HG02588 (cell line): ENCODE results near the gene PTGES3L.
A peak's percentile ranks its signal among the peaks of the same experiment; 100 is the strongest.
"Not testable (repeated sequence)": the region's sequence is repeated elsewhere in the genome, so short reads cannot be mapped to it uniquely, and the experiment has no call there.

Experiments
- ATAC-seq: cut with Tn5 transposase; IDR thresholded peaks from one replicate; pipeline ENCODE4 v1.9.1; 2021; ENCODE audit warnings: mild to moderate bottlenecking, moderate library complexity; ENCODE audit not compliant: unreplicated experiment

The PTGES3L gene

DNA sequence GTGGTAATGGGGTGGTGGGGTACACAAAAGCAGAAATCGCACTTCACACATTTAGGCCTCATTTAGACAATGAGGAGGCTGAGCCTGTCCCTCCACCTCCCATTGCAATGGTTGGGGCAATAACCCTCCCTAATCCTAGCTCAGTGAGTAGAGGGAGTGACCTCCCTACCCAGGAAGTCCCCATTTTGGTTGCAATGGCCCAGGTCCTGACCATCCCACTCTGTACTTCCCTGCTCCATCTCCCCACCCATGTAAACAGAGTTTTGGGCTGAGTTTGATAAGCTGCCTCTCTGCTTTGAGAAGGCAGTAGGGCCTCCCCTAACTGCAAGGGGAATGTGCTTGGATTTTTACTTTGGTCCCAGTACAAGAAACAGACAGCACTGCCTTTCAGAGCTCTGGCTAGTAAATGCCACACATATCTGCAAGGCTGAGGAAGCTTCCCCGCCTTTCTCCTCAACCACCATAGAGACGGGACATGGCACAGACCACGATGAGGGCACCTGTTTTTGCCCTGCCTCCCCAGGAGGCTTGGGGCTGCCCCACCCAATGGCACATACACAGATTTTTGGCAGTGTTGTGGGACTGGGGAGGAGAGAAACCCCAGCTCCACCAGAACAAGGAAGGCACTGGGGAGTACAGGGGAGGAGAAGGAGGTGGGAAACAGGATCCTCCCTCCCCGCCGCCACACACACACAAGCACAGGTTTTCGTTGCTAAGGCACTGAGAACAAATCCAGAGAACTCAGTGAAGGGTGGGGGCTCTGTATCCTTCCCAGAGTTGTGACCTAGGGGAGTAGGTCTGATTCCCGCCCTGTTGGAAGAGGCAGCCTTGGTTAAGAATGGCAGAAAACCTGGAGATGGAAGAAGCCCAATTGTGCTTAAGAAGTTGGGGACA is 35.0 kb upstream of the PTGES3L start:
- ATAC-seq = no peak

DNA sequence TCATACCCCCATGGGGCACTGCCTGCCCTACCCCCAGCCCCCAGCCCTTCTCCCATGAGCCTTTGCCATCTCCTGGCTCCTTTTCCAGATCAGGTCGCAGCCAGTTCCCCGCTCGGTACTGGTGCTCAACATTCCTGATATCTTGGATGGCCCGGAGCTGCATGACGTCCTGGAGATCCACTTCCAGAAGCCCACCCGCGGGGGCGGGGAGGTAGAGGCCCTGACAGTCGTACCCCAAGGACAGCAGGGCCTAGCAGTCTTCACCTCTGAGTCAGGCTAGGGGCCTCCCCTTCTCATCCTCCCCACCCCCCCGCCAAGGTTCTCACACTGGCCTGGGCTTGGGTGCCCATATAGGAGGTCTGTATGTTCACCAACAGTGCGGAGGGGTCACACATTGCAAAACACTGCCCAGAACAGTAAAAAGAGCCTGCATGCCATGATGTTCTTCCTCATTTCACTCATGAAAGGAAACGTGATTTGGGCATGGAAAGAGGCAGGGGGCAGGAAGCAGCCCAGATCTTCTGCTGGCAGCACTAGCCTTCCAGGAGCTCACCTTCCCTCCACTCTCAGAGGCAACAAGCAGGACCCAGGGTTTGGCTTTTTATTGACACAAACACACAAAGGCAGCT is 34.3 kb upstream of the PTGES3L start:
- ATAC-seq = no peak

DNA sequence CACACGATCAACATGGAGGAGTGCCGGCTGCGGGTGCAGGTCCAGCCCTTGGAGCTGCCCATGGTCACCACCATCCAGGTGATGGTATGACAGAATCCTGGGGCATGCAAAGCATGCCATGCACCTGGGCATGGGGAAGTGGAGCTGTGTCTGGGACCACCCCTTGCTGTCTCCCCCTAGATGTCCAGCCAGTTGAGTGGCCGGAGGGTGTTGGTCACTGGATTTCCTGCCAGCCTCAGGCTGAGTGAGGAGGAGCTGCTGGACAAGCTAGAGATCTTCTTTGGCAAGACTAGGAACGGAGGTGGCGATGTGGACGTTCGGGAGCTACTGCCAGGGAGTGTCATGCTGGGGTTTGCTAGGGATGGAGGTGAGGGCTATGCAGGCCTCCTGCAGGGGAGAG is 33.4 kb upstream of the PTGES3L start:
- no peak for ATAC-seq

DNA sequence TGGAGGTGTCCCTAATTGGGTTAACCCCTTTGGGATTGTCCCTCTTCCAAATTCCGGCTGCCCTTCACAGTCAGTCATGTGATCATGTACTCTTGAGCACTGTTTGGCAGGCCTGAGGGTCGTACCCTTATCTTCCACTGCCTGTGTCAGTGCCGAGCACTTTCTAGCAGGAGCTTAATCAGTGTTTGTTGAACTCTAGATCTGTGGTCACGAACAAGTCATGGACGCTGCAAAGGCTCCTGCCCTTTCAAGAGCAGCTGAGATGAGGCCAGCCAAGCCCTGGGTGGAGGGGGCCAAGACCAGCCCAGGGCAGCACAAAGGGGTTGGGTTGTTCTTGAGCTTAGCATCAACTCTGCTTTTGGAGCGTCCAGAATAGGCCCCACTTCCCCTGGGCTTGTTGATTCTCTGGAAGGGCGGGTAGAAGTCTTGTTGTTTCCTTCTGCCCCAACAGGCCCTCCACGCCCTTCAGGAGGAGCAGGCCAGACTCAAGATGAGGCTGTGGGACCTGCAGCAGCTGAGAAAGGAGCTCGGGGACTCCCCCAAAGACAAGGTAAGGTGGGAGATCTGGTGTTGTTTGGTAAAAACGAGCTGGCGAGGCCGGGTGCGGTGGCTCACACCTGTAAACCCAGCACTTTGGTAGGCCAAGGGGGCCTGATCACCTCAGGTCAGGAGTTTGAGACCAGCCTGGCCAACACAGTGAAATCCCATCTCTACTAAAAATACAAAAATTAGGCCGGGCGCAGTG is 32.0 kb upstream of the PTGES3L start:
- ATAC-seq = no peak

DNA sequence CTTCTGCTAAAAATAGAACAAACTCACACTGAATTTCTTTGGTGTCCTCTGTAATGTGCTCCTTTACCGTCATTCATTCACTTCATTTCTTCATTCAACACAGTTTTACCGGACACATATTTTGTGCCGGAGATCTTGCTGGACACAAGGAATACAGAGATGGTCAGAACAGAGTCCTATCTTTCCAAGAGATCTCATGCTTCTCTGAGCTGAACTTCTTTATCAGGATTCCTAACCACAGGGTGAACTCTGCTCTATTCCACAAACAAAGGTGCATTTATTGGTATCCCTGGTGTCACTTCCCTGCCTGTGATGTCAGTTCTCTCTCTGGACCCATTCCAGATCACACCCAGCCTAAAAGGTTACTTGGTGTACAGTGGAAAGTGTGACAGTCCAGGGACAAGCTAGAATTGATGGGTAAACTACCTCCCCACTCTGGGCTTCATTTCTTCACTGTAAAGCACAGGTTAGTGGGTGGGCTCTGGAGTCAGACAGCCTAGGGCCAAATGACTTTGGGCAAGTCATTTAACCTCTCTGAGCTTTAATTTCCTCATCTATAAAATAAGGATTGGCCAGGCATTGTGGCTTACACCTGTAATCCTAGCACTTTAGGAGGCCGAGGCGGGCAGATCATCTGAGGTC is 30.9 kb upstream of the PTGES3L start:
- no peak for ATAC-seq

DNA sequence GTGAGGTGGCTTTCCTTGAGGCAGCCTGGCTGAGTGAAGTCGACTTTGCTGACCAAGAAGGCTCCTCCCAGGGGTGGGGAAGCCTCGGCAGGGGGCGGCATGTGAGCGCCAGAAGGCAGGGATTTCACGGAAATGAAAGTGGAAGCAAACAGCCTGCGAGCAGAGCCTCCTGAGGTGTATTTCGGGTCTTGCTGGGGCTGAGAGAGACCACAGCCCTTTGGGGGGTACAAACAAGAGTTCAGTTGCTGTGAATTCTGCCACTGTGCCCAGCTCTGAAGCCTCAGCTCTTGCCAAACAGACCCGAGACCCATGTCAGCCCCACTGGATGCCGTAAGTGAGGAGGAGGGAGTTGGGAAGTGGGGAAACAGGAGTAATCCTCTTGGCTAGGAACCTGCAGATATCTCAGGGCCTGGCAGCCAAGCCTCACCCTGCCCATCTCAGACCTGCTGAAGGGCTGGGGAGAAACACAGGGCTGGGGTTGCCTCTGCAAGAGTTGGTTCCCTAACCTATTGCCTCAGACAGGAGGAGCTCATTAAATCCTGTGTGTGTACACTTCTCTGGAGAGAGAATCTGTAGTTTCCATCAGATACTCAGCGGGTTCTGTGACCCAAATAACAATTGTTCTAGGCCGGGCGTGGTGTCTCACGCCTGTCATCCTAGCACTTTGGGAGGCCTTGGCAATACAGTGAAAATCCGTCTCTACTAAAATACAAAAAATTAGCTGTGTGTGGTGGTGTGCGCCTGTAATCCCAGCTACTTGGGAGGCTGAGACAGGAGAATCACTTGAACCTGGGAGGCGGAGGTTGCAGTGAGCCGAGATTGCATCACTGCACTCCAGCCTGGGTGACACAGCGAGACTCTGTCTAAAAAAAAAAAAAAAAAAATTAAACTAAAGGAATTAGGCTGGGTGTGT is 27.0 kb upstream of the PTGES3L start, which contains the start of gene IFI35:
Gene IFI35, plus strand, starts transcription at position 146 of the 913 bp plus-strand sequence. Its CDS starts 164 bp downstream, at position 310.
- ATAC-seq = peak; percentile 76

DNA sequence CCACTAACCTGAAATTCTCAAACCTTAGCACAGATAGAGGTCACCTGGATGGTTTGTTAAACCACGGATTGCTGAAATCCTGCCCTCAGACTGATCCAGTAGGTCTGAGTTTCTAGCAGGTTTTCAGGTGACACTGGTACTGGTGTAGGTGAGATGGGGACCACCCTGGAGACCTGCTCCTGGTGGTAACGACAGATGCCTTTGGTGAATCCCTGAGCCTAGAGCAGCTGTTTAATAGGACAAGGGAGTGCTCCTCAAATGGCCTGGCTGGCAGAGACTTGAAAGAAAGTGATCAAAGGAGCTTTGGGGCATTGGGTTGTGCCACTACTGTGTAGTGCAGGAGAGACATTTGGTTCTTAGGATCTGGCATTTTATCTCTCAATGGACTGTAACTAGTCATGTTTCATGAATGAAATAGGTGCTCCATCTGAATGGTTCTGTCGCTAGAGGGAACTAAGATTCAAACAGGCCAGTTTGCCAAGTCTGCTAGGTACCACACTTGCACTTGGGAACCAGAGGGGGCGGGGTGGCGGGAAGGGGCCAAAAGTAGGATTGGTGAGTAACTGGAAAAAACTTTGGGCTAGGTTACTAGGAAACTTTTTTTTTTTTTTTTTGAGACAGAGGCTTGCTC is 23.8 kb upstream of the PTGES3L start:
- ATAC-seq = no peak

DNA sequence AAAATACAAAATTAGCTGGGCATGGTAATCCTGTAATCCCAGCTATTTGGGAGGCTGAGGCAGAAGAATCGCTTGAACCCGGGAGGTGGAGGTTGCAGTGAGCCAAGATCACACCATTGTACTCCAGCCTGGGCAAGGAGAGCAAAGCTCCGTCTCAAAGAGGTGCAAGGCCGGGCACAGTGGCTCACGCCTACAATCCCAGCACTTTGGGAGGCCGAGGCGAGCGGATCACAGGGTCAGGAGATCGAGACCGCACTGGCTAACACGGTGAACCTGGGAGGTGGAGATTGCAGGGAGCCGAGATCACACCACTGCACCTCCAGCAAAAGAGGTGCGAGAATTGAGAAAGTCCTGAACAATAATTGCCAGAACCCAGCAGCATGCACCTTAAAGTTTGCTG is 21.0 kb upstream of the PTGES3L start:
- ATAC-seq = not testable (repeated sequence)

DNA sequence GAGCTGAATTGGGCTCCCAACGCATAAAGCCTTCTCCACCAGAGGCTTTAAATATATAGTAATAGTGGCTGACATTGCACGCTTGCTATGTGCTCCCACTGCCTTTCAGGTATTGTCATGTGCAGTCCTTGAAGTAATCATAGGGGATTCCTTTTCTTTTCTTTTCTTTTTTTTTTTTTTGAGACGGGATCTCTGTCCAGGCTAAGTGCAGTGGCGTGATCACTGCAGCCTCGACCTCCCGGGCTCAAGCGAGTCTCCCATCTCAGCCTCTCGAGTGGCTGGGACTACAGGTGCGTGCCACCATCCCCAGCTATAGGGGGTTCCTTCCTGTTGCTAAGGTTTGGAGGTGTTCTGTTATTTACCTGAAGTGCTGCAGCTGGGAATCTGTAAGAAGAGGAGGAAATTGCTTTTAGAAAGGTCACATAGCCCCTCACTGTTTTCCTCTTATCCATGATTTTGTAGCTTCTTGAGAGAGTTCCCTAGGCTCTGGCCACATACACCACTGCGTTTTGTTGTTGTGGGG is 19.2 kb upstream of the PTGES3L start:
- no peak for ATAC-seq

DNA sequence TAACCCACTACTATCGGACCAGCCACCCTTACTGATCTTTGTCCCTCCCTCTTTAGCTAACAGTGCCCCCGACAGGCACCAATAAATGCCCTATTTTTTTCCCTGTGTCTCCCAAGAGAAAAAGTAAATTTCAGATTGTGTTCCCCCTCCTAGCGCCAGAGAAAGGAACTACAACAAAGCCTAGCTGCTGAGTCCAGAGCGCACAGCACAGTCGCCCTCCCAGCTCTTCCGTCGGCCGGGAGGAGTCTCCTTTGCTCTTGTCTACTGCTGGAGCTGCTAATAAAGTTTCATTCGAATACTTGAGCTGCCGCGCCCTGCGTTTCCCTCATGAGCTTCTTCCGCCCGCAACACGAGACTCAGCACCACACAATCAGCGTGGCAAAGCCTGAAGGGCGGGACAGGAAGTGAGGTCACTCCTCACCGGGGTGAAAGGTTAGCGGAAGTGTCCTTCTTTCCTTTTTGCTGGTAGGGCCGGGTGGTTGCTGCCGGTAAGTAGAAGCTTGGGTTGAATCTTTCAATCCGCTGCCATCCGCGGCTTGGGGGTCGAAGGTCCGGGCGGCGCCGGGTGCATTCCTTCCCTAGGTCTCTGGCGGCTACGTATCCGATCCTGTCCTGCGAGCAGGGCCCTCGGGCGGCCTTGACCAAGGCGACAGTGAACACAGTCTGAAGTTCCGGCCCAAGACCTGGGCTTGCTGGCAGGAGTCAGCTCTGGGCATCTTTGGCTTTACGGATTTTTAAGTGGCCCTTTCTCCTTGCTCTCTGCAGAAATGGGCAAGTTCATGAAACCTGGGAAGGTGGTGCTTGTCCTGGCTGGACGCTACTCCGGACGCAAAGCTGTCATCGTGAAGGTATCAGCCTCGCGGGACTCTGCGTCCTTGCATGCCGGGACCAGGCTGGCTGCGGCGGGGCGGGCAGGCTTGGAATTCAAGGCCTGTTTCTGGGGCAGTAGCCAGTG is 18.4 kb upstream of the PTGES3L start, which contains the start of gene RPL27:
Gene RPL27, plus strand, starts transcription at position 436 of the 955 bp plus-strand sequence. Its CDS starts 332 bp downstream, at position 768.
- ATAC-seq = peak; percentile 91

DNA sequence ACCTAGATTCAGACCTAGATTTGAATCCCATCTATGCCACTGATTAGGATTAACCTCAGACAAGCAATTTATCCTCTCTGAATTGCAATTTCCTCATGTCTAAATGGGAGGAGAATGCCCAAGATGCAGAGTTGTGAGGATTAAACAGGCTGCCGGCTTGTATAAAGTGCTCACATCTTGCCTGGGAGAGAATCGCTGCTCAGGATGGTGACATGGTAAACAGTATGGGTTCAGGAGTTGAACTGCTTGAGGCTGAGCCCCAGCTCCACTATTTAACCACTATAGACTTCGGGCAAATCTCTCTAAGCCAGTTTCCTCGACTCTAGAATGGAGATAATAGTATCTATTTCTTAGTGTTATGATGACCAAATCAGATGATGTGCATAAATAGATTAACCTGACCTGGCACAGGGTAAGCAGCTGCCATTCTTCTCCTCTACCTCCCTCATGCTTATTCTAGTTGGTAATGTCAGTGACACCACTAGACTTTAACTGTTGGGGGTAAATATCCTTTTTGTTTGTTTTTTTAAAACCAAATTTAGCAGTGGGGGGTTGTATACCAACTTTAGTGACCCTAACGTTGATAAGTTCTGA is 17.6 kb upstream of the PTGES3L start:
- ATAC-seq = no peak

DNA sequence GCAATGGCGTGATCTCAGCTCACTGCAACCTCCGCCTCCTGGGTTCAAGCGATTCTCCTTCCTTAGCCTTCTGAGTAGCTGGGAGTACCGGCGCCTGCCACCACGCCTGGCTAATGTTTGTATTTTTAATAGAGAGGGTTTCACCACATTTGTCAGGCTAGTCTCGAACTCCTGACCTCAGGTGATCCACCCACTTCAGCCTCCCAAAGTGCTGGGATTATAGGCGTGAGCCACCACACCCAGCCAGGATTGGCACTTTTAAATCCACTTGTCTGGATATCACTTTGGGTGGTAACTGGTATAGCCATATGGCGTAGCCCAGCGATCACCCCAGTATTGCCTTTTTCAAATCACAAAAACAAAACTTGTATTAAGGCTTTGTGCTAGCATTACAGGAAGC is 14.0 kb upstream of the PTGES3L start:
- not testable (repeated sequence) for ATAC-seq

DNA sequence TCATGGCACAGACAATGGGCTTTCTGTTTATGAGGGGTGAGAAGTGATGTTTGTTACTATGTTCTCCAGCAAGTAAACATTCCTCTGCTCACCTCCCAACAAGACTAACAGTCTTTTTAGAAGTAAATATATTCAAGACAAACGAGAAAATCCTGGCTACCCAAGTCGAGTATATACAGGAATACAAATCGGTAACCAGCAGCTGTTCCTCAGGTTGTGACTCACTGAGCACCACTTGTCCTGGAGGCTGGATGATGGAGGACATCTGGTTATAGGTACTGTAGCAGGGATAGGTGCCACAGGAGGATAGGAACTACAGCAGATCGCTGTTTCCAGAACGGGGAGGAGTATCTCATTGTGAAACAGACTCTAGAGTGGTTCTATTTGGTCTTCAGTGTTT is 13.0 kb upstream of the PTGES3L start:
- no peak for ATAC-seq

DNA sequence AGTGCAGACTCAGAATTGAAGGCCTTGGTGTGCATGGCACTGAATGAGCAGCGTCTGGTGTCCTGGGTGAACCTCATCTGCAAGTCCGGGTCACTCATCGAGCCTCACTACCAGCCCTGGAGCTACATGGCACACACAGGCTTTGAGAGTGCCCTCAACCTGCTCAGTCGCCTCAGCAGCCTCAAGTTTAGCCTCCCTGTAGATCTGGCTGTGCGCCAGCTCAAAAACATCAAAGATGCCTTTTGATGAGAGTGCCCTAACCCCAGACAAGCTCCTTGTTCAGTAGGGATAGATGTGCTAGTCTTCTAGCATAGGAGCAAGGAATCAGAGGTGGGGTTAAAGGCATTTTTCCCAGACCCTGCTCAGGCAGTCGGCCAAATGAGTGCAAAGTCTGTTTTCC is 11.6 kb upstream of the PTGES3L start:
- ATAC-seq = no peak

DNA sequence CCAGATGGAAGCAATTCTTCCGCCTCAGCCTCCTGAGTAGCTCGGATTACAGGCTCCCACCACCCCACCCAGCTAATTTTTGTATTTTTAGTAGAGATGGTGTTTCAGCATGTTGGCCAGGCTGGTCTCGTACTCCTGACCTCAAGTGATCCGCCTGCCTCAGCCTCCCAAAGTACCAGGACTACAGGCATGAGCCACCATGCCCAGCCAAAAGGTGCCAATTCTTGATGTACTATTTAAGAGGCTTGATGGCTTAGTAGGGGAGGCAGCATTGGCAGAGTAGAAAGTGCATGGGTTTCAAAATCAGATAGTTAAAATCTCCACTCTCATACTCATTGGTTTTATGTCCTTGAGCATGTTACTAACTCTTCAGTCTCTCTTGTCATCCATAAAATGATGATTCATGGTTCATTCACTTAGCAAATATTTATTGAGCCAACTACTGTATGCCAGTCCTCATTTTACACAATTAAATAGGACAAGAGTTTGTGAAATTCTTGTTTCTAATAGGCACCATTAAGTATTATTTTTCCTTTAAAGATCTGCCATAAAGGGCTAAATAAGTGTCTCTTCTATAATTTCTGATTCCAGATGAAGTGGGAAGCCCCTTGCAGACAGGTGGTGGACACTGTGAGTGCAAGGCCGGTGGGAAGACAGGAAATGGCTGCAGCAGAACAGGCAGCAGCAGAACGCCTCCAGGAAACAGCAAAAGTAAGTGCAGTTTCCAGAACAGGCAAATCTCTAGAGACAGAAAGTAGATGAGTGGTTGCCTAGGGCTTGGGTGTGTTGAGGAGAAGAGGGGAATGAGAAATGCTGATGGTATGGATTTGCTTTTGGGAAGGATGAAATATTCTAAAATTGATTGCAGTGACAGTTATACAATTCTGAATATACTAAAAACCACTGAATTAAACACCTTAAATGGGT is 10.1 kb upstream of the PTGES3L start:
- no peak for ATAC-seq

DNA sequence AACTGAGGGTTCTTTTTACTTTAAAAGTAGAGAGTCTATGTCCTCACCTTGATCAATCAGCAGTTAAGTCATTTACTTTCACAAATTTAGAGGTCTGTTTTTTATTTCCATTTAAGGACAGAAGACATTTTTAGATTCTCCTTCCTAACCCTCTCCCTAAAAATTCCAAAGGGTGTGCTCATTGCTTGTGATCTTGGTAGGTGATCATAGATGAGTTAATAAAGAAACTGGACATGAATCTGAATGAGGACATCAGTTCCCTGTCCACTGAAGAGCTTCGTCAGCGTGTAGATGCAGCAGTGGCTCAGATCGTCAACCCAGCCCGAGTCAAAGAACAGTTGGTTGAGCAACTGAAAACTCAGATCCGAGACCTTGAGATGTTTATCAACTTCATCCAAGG is 9.3 kb upstream of the PTGES3L start:
- ATAC-seq = no peak

DNA sequence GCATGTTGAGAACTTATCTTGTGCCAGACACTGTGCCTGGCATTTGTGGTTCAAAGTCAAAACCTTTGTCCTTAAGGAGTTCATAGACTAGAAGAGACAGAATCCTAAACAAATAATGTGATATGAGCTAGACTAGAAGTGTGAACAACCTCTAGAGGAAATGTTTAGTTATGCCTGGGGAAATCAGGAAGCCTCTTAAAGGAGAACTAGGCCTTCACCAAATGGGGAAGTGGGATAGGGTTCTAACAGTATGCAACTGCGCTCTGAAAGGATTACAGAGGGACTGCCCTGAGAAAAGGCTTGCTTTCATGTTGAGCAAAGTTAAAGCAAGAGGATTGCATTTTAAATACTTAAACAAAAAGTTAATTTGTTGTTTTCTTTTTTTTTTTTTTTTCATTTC is 5.3 kb upstream of the PTGES3L start:
- peak; percentile 43 for ATAC-seq
